Keratinocyte (primary cell): ENCODE data around the gene CAPZA1.

ENCODE experiments used
- CTCF ChIP-seq, 3 experiments: IDR thresholded peaks in 1 of 3; conservative IDR thresholded peaks in 1 of 3; optimal IDR thresholded peaks in 1 of 3; 2 replicates in 2 of 3; 3 replicates in 1 of 3; pipeline versions ENCODE3 to v1.5.1; 2011; ENCODE audit warnings: low read length in 3 of 3, mild to moderate bottlenecking in 3 of 3, moderate library complexity in 2 of 3, control low read depth in 1 of 3, inconsistent platforms in 1 of 3; ENCODE audit not compliant: insufficient read depth in 2 of 3; ENCODE audit errors: extremely low read depth in 1 of 3
- EZH2 ChIP-seq: IDR thresholded peaks from one replicate; pipeline ENCODE4 v1.6.1; 2012; ENCODE audit warnings: inconsistent platforms, mild to moderate bottlenecking, low read length, moderate library complexity

GRCh38 chr1:112637254-112638109 is 17.9 kb downstream of the CAPZA1 start:
- no peak for TF ChIP-seq CTCF (optimal IDR thresholded peaks at IDR 0.05 in 1 of 3, IDR thresholded peaks at IDR 0.05 in 1 of 3, conservative IDR thresholded peaks at IDR 0.05 in 1 of 3; ENCODE audit: extremely low read depth in 1 of 3, insufficient read depth in 2 of 3, low read length in 3 of 3)
- no peak for TF ChIP-seq EZH2
